A673 (cell line): ENCODE data around the gene CAMK2A. TPM values are rescaled to one million over a fixed set of nuclear protein-coding genes. Genes with fewer than 3 reads are reported as not detected.

ENCODE experiments used
- BruUV-seq: library from RNA; stranded (reverse); fragments of 400-500 nt; replicated peaks from 2 replicates; lab custom pipeline; 2021; lab: Mats Ljungman, UMichigan
- CTCF ChIA-PET: fragments of 300-600 bp; sonication (Branson Sonifier 250); formaldehyde crosslinking; loops from one replicate; lab custom pipeline; 2022; ENCODE audit warnings: antibody characterized with exemption; lab: Charles Lee
- POLR2A ChIA-PET: fragments of 300-600 bp; sonication (Branson Sonifier 250); formaldehyde crosslinking; loops from one replicate; lab custom pipeline; 2022; ENCODE audit warnings: antibody characterized with exemption; ENCODE audit not compliant: low non-redundant PET; lab: Charles Lee
- DNase-seq: peaks from one replicate; pipeline ENCODE4 v3.0.0-alpha.2; 2015; ENCODE audit warnings: low spot score
- H3K27ac ChIP-seq: fragments of 200-600 bp; sonication (generic); 2 replicates; pipeline ENCODE4 v1.5.1; 2016; ENCODE audit warnings: mixed run types, low read depth, mild to moderate bottlenecking, mixed read lengths, antibody characterized with exemption, low read length; ENCODE audit not compliant: poor library complexity, severe bottlenecking
- H3K27me3 ChIP-seq: fragments of 200-600 bp; sonication (generic); replicated peaks from 2 replicates; pipeline ENCODE4 v1.6.1; 2017; ENCODE audit warnings: mixed run types, low read depth, mild to moderate bottlenecking, mixed read lengths, antibody characterized with exemption, low read length; ENCODE audit not compliant: insufficient read depth, poor library complexity
- H3K36me3 ChIP-seq: fragments of 200-600 bp; sonication (generic); 2 replicates; pipeline ENCODE4 v1.6.1; 2016; ENCODE audit warnings: mixed run types, mild to moderate bottlenecking, mixed read lengths, antibody characterized with exemption, low read length; ENCODE audit not compliant: insufficient read depth, poor library complexity, severe bottlenecking
- H3K4me1 ChIP-seq: fragments of 200-600 bp; sonication (generic); 2 replicates; pipeline ENCODE4 v1.6.1; 2017; ENCODE audit warnings: mixed run types, mild to moderate bottlenecking, mixed read lengths, antibody characterized with exemption, low read length; ENCODE audit not compliant: insufficient read depth, poor library complexity, severe bottlenecking
- H3K4me3 ChIP-seq: fragments of 200-600 bp; sonication (generic); 2 replicates; pipeline ENCODE4 v1.5.1; 2016; ENCODE audit warnings: low read depth, mixed run types, mild to moderate bottlenecking, mixed read lengths, low read length; ENCODE audit not compliant: poor library complexity, severe bottlenecking
- H3K9me3 ChIP-seq: fragments of 200-600 bp; sonication (generic); 2 replicates; pipeline ENCODE4 v1.6.1; 2016; ENCODE audit warnings: mixed run types, low read depth, mild to moderate bottlenecking, mixed read lengths, antibody characterized with exemption, low read length; ENCODE audit not compliant: poor library complexity, severe bottlenecking
- CTCF ChIP-seq: fragments of 300-800, 200-600 bp; sonication (generic); conservative IDR thresholded peaks from 2 replicates; pipeline ENCODE4 v1.5.1; 2017; ENCODE audit warnings: low read depth, mild to moderate bottlenecking, antibody characterized with exemption, low read length, moderate library complexity, mixed read lengths
- EZH2 ChIP-seq: fragments of 200-600 bp; sonication (generic); IDR thresholded peaks from 2 replicates; pipeline ENCODE4 v1.6.1; 2017; ENCODE audit warnings: borderline replicate concordance, low read depth, mild to moderate bottlenecking, mixed read lengths, antibody characterized with exemption, low read length; ENCODE audit not compliant: poor library complexity, severe bottlenecking
- intact Hi-C: fragments of 100-400 bp; cut with micrococcal nuclease; formaldehyde crosslinking; loops from one replicate; pipeline ENCODE4 v1.10.0; 2022; ENCODE audit not compliant: unreplicated experiment
- total RNA-seq: library from RNA; stranded (reverse); gene quantifications from 2 replicates; pipeline ENCODE4 v1.2.3, GENCODE V29; 2021

CAMK2A gene
- total RNA-seq, 1 experiment from 2014 or later: not detected

GRCh38 chr5:150236981-150237754 is 52.4 kb downstream of the CAMK2A start:
- H3K27ac ChIP-seq: no peak overlapping the region
- no peak for DNase-seq
- H3K36me3 ChIP-seq: no peaks in the 10 kb centered on the region
- H3K27me3 ChIP-seq: no peaks in the 10 kb centered on the region
- intact Hi-C loops: no loop called here
- no peaks in the 10 kb centered on the region for H3K9me3 ChIP-seq
- ChIA-PET POLR2A (no interaction called here), CTCF (no interaction called here)
- no TSS peak for BruUV-seq
- no peak overlapping the region for H3K4me3 ChIP-seq
- no peaks in the 10 kb centered on the region for H3K4me1 ChIP-seq
- no peak for TF ChIP-seq EZH2
- no peak for TF ChIP-seq CTCF

GRCh38 chr5:150236313-150236712 is 53.3 kb downstream of the CAMK2A start:
- no peak for TF ChIP-seq CTCF
- no peak for TF ChIP-seq EZH2
- CTCF ChIA-PET: no interaction called here
- Histone ChIP-seq H3K36me3 (no peaks in the 10 kb centered on the region), H3K4me3 (no peak overlapping the region), H3K4me1 (no peaks in the 10 kb centered on the region), H3K27ac (no peak overlapping the region), H3K27me3 (no peaks in the 10 kb centered on the region), H3K9me3 (no peaks in the 10 kb centered on the region)
- POLR2A ChIA-PET: no interaction called here
- no TSS peak for BruUV-seq
- intact Hi-C loops: no loop called here
- no peak for DNase-seq

- no peak overlapping the region for H3K4me3 ChIP-seq
- DNase-seq: no peak
- no peaks in the 10 kb centered on the region for H3K36me3 ChIP-seq
- H3K27ac ChIP-seq: no peak overlapping the region
- no TSS peak for BruUV-seq
- no peaks in the 10 kb centered on the region for H3K9me3 ChIP-seq
- no peaks in the 10 kb centered on the region for H3K4me1 ChIP-seq
- no peaks in the 10 kb centered on the region for H3K27me3 ChIP-seq
- intact Hi-C loops: no loop called here
- ChIA-PET POLR2A (no interaction called here), CTCF (no interaction called here)
- TF ChIP-seq CTCF: no peak
- no peak for TF ChIP-seq EZH2
These were observed 54.1 kb downstream of the CAMK2A start for GRCh38 chr5:150235500-150235854.
